Ectodermal cell (in vitro differentiated cells): ENCODE results near the gene L3MBTL4.
"Not testable (repeated sequence)": the region's sequence is repeated elsewhere in the genome, so short reads cannot be mapped to it uniquely, and the experiment has no call there.

Experiments
- H3K27ac ChIP-seq: 2 replicates; pipeline ENCODE4 v1.7.0; 2013; ENCODE audit warnings: mild to moderate bottlenecking, low read depth, low read length; ENCODE audit not compliant: insufficient read depth, poor library complexity, severe bottlenecking
- H3K27me3 ChIP-seq: 2 replicates; pipeline ENCODE4 v1.7.0; 2013; ENCODE audit warnings: mild to moderate bottlenecking, low read length; ENCODE audit not compliant: insufficient read depth, control insufficient read depth, poor library complexity, severe bottlenecking
- H3K36me3 ChIP-seq: one replicate; pipeline ENCODE4 v1.7.0; 2013; ENCODE audit warnings: low read length; ENCODE audit not compliant: control insufficient read depth, insufficient read depth
- H3K4me1 ChIP-seq: one replicate; pipeline ENCODE4 v1.7.0; 2013; ENCODE audit warnings: low read length; ENCODE audit not compliant: control insufficient read depth, insufficient read depth
- H3K4me3 ChIP-seq: 2 replicates; pipeline ENCODE4 v1.7.0; 2013; ENCODE audit warnings: low read depth, low read length, control low read depth; ENCODE audit not compliant: insufficient read depth
- H3K9me3 ChIP-seq: 2 replicates; pipeline ENCODE4 v1.7.0; 2013; ENCODE audit warnings: mild to moderate bottlenecking, low read length, moderate library complexity; ENCODE audit not compliant: control insufficient read depth
- WGBS, 2 experiments: methylation state at CpG; one replicate each; pipeline ENCODE4 v1.1.7; 2013; ENCODE audit warnings: missing lambda C conversion rate in 2 of 2; 5-methylcytosine and 5-hydroxymethylcytosine counted together

The L3MBTL4 gene

GRCh38 chr18:6281874-6282273 is 132.8 kb downstream of the L3MBTL4 start:
- peaks cover 8% of the 10 kb centered on the region for H3K4me1 ChIP-seq
- H3K4me3 ChIP-seq: no peak overlapping the region
- 62 to 67% methylated on average over 3 to 4 of the region's 4 CpGs for WGBS, 2 experiments
- H3K36me3 ChIP-seq: no peaks in the 10 kb centered on the region
- H3K27me3 ChIP-seq: no peaks in the 10 kb centered on the region
- no peaks in the 10 kb centered on the region for H3K9me3 ChIP-seq
- H3K27ac ChIP-seq: no peak overlapping the region

GRCh38 chr18:6280211-6280743 is 134.4 kb downstream of the L3MBTL4 start:
- H3K4me1 ChIP-seq: peaks cover 7% of the 10 kb centered on the region
- no peaks in the 10 kb centered on the region for H3K36me3 ChIP-seq
- WGBS, 2 experiments: 81 to 87% methylated on average over 1 to 2 of the region's 2 CpGs
- no peak overlapping the region for H3K4me3 ChIP-seq
- H3K9me3 ChIP-seq: no peaks in the 10 kb centered on the region
- H3K27me3 ChIP-seq: no peaks in the 10 kb centered on the region
- H3K27ac ChIP-seq: no peak overlapping the region

GRCh38 chr18:6279308-6279707 is 135.4 kb downstream of the L3MBTL4 start:
- no peak overlapping the region for H3K4me3 ChIP-seq
- H3K27me3 ChIP-seq: no peaks in the 10 kb centered on the region
- 26 to 48% methylated on average over 1 of the region's 1 CpG for WGBS, 2 experiments
- no peaks in the 10 kb centered on the region for H3K9me3 ChIP-seq
- H3K27ac ChIP-seq: peak overlapping the region; percentile 8
- peaks cover 7% of the 10 kb centered on the region for H3K4me1 ChIP-seq
- no peaks in the 10 kb centered on the region for H3K36me3 ChIP-seq

- Histone ChIP-seq H3K4me3 (no peak overlapping the region), H3K4me1 (no peaks in the 10 kb centered on the region), H3K27me3 (no peaks in the 10 kb centered on the region), H3K36me3 (no peaks in the 10 kb centered on the region), H3K9me3 (no peaks in the 10 kb centered on the region), H3K27ac (no peak overlapping the region)
- WGBS, 2 experiments: 95 to 96% methylated on average over 4 of the region's 6 CpGs
Observed at GRCh38 chr18:6273423-6273822, 141.3 kb downstream of the L3MBTL4 start.

GRCh38 chr18:6272144-6272543 is 142.6 kb downstream of the L3MBTL4 start:
- H3K27ac ChIP-seq, H3K4me3 ChIP-seq, H3K9me3 ChIP-seq, H3K4me1 ChIP-seq, H3K27me3 ChIP-seq, H3K36me3 ChIP-seq: not testable (repeated sequence)
- WGBS, 2 experiments: 80 to 87% methylated on average over 9 to 10 of the region's 10 CpGs

- Histone ChIP-seq H3K4me1 (no peaks in the 10 kb centered on the region), H3K4me3 (no peak overlapping the region), H3K27ac (no peak overlapping the region), H3K36me3 (no peaks in the 10 kb centered on the region), H3K27me3 (no peaks in the 10 kb centered on the region), H3K9me3 (no peaks in the 10 kb centered on the region)
- 91 to 92% methylated on average over 18 of the region's 18 CpGs for WGBS, 2 experiments
Observed at GRCh38 chr18:6271585-6271984, 143.1 kb downstream of the L3MBTL4 start.

- H3K4me3 ChIP-seq: no peak overlapping the region
- H3K27ac ChIP-seq: no peak overlapping the region
- no peaks in the 10 kb centered on the region for H3K4me1 ChIP-seq
- no peaks in the 10 kb centered on the region for H3K9me3 ChIP-seq
- no peaks in the 10 kb centered on the region for H3K36me3 ChIP-seq
- H3K27me3 ChIP-seq: no peaks in the 10 kb centered on the region
- WGBS, 2 experiments: 85 to 88% methylated on average over 8 of the region's 8 CpGs
Observed at GRCh38 chr18:6270771-6271216, 143.9 kb downstream of the L3MBTL4 start.

GRCh38 chr18:6269660-6270332 is 144.9 kb downstream of the L3MBTL4 start:
- no peaks in the 10 kb centered on the region for H3K27me3 ChIP-seq
- no peak overlapping the region for H3K27ac ChIP-seq
- H3K9me3 ChIP-seq: no peaks in the 10 kb centered on the region
- H3K4me3 ChIP-seq: no peak overlapping the region
- no peaks in the 10 kb centered on the region for H3K36me3 ChIP-seq
- WGBS, 2 experiments: 93 to 96% methylated on average over 11 to 12 of the region's 12 CpGs
- no peaks in the 10 kb centered on the region for H3K4me1 ChIP-seq

- no peaks in the 10 kb centered on the region for H3K4me1 ChIP-seq
- H3K27ac ChIP-seq: no peak overlapping the region
- whole genome bisulfite sequencing, 2 experiments: 82 to 83% methylated on average over 3 of the region's 3 CpGs
- no peaks in the 10 kb centered on the region for H3K36me3 ChIP-seq
- H3K9me3 ChIP-seq: no peaks in the 10 kb centered on the region
- H3K4me3 ChIP-seq: no peak overlapping the region
- H3K27me3 ChIP-seq: no peaks in the 10 kb centered on the region
Observed at GRCh38 chr18:6266212-6266611, 148.5 kb downstream of the L3MBTL4 start.

- H3K27ac ChIP-seq: no peak overlapping the region
- 96% methylated on average over 7 to 8 of the region's 8 CpGs for WGBS, 2 experiments
- H3K4me3 ChIP-seq: no peak overlapping the region
- H3K36me3 ChIP-seq: no peaks in the 10 kb centered on the region
- no peaks in the 10 kb centered on the region for H3K4me1 ChIP-seq
- H3K9me3 ChIP-seq: no peaks in the 10 kb centered on the region
- no peaks in the 10 kb centered on the region for H3K27me3 ChIP-seq
Observed at GRCh38 chr18:6261938-6262337, 152.8 kb downstream of the L3MBTL4 start.
